Measurements from ENCODE around the gene TMEM272. TPM values are rescaled to one million over a fixed set of nuclear protein-coding genes. Genes with fewer than 3 reads are reported as not detected.

Gene TMEM272
- total RNA-seq, 1 donor from 2014 or later, result not detected

DNA sequence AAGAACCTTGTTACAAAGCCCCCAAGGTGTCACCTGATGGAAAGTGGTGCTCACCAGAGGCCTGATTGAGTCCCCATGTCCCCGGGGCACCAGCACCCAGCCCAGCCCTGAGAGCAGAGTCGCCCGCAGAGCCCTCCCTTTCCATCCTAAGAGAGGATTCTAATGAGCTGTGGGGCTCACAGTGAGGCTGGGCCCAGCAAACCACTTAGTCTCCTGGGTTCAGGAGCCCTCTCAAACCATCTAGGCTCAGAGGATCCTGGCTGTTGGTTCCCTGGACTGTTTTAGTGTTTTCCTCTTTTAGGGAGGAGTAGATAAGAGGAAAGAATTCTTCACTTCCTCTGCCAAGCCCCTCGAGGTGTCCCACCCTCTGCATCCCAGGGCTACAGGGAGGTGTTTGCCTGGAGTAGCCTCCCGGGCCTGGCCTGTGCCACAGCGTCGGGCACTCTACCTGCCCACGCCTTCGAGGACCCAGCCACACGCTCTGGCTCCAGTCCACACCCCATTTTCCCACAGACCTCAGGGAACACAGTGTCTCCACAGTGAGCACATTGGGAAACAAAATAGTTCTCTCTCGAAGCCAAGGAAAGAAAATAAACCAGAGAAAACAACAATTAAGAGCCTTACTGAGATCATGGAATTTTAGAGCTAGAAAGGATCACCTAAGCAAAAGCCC lies 75.4 kb downstream of the TMEM272 start:
- DNase-seq, result no peak
- H3K27ac Mint-ChIP-seq, result no peak overlapping the region
- H3K27me3 Mint-ChIP-seq, result no peaks in the 10 kb centered on the region
- intact Hi-C loops (cut with micrococcal nuclease), result no loop called here
- no peaks in the 10 kb centered on the region for H3K9me3 Mint-ChIP-seq
- H3K4me3 Mint-ChIP-seq, result no peak overlapping the region
- POLR2A ChIA-PET, result no interaction called here
- peaks cover 16% of the 10 kb centered on the region for H3K4me1 Mint-ChIP-seq
- no peak for ATAC-seq (ENCODE audit: low read depth)
- TF ChIP-seq, protein P1, sequence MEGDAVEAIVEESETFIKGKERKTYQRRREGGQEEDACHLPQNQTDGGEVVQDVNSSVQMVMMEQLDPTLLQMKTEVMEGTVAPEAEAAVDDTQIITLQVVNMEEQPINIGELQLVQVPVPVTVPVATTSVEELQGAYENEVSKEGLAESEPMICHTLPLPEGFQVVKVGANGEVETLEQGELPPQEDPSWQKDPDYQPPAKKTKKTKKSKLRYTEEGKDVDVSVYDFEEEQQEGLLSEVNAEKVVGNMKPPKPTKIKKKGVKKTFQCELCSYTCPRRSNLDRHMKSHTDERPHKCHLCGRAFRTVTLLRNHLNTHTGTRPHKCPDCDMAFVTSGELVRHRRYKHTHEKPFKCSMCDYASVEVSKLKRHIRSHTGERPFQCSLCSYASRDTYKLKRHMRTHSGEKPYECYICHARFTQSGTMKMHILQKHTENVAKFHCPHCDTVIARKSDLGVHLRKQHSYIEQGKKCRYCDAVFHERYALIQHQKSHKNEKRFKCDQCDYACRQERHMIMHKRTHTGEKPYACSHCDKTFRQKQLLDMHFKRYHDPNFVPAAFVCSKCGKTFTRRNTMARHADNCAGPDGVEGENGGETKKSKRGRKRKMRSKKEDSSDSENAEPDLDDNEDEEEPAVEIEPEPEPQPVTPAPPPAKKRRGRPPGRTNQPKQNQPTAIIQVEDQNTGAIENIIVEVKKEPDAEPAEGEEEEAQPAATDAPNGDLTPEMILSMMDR (IDR thresholded peaks at IDR 0.05), result no peak
- peaks cover 30% of the 10 kb centered on the region for H3K36me3 Mint-ChIP-seq (ENCODE audit: low read depth)
- CTCF ChIA-PET, result no interaction called here

DNA sequence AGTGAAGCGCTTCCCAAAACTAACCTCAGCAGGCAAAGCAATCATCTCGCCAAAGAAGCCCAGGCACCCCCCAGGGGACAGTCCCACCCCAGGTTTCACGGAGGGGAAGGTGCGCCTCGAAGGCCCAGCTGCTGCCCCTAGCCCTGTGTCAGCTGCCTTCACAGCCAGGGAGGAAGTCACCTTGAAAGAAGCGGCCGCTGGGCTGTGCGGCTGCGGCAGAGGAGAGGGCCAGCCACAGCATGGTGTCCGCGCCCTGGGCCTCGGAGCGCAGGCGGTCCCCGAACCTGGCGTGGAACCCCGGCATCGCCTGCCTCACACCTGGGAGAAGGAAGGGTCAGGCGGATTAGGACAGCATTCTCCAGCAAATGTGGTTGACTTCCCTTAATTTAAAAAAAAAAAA lies 76.0 kb downstream of the TMEM272 start:
- ChIA-PET POLR2A (no interaction called here), CTCF (no interaction called here)
- Mint-ChIP-seq H3K4me3 (no peak overlapping the region), H3K27me3 (no peaks in the 10 kb centered on the region), H3K9me3 (no peaks in the 10 kb centered on the region), H3K27ac (no peak overlapping the region), H3K4me1 (peaks cover 22% of the 10 kb centered on the region), H3K36me3 (ENCODE audit: low read depth) (peaks cover 30% of the 10 kb centered on the region)
- intact Hi-C loops (cut with micrococcal nuclease), result no loop called here
- TF ChIP-seq, protein P1 (IDR thresholded peaks at IDR 0.05), result no peak
- ATAC-seq (ENCODE audit: low read depth), result no peak
- no peak for DNase-seq

DNA sequence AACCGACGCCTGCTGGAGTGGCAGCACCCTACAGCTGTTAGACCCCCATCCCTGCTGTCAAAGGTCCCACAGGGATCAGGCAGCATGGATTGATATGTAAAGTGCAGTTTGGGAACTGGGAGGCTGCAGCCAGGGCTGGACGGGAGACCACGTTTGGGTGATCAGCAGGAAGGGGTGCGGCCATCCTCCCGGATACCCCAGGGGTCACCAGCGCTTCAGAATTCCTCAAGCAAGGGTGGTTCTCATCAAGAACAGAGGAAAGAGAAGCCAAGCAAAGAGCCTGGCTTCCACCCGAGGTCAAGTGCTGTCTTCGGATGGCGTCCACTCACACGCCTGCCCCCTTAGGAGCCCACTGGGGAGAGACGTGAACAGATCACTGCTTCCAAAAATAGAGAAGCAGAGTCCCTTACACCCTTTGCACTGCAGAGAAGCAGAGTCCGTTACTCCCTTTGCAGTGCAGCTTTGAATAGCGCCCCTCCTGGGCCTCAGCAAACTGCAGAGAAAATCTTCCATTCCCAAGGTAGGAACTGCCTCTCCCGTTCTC lies 76.5 kb downstream of the TMEM272 start:
- TF ChIP-seq, protein P1 (IDR thresholded peaks at IDR 0.05), result no peak
- H3K27me3 Mint-ChIP-seq, result no peaks in the 10 kb centered on the region
- no peak for ATAC-seq (ENCODE audit: low read depth)
- H3K9me3 Mint-ChIP-seq, result no peaks in the 10 kb centered on the region
- POLR2A ChIA-PET, result no interaction called here
- DNase-seq, result no peak
- peaks cover 28% of the 10 kb centered on the region for H3K4me1 Mint-ChIP-seq
- intact Hi-C loops (cut with micrococcal nuclease), result no loop called here
- H3K4me3 Mint-ChIP-seq, result no peak overlapping the region
- H3K36me3 Mint-ChIP-seq (ENCODE audit: low read depth), result peaks cover 30% of the 10 kb centered on the region
- CTCF ChIA-PET, result no interaction called here
- no peak overlapping the region for H3K27ac Mint-ChIP-seq

DNA sequence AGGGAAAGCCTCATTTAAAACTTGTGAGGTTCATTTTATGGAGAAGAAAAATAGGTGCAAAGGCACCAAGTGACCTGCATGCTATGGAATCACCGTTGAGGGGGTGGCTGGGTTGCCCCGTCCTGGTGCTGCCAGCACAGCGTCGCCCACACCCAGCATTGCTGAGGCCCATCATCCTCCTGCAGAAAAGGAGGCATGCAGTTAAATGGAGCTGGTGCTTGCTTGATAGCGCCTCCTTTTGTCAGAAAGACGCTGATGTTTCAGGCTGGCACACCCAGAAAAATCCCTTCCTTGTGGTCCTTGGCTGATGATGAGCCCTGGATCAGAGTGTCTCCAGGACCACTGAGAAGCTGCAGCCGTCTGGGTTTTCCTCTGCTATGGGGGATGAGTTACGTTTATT lies 77.9 kb downstream of the TMEM272 start:
- H3K27me3 Mint-ChIP-seq, result no peaks in the 10 kb centered on the region
- H3K36me3 Mint-ChIP-seq (ENCODE audit: low read depth), result peaks cover 40% of the 10 kb centered on the region
- H3K27ac Mint-ChIP-seq, result no peak overlapping the region
- peaks cover 39% of the 10 kb centered on the region for H3K4me1 Mint-ChIP-seq
- ATAC-seq (ENCODE audit: low read depth) (no peak), DNase-seq (no peak)
- no peak overlapping the region for H3K4me3 Mint-ChIP-seq
- ChIA-PET CTCF (no interaction called here), POLR2A (interaction anchor here (0.7 to 1.4 kb wide), 2 partner anchors 313 to 314 kb away, joined by 3 to 5 read pairs; partner anchors contain the start of gene INTS6)
- intact Hi-C loops (cut with micrococcal nuclease), result no loop called here
- TF ChIP-seq, protein P1 (IDR thresholded peaks at IDR 0.05), result no peak
- no peaks in the 10 kb centered on the region for H3K9me3 Mint-ChIP-seq

DNA sequence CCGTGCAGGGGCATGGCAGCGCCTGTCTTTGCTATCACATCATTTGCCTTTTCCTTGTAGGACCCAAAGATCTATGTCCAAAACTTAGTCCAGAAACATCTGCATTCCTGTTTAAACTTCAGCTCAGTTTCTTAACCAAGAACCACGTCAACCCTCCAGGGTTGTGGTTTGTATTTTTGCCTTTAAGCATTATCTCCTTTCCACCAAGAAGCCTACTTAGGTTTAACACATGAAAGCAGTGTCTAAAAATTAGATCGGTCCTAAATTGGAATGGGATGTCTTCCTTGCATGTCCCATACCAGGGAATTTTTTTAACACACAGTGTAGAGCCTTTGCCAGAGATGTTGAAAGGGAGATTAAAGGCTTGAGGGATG lies 79.8 kb downstream of the TMEM272 start:
- Mint-ChIP-seq H3K27me3 (no peaks in the 10 kb centered on the region), H3K27ac (peak overlapping the region; percentile 90), H3K9me3 (no peaks in the 10 kb centered on the region), H3K4me1 (peaks cover 29% of the 10 kb centered on the region), H3K4me3 (peak overlapping the region; percentile 74), H3K36me3 (ENCODE audit: low read depth) (peaks cover 47% of the 10 kb centered on the region)
- DNase-seq (no peak), ATAC-seq (ENCODE audit: low read depth) (no peak)
- CTCF ChIA-PET, result interaction anchor here (1.0 to 1.4 kb wide), 3 partner anchors 33 to 312 kb away, joined by 3 to 5 read pairs (median 3); partner anchors contain the start of gene INTS6
- POLR2A ChIA-PET, result interaction anchor here (0.7 to 2.6 kb wide), 3 partner anchors 30 to 314 kb away, joined by 3 to 8 read pairs (median 7); no protein-coding TSS in a partner anchor
- TF ChIP-seq, protein P1 (IDR thresholded peaks at IDR 0.05), result no peak
- intact Hi-C loops (cut with micrococcal nuclease), result loop anchor here (2.0 kb wide), 2 partner anchors 16 to 28 kb away; no protein-coding TSS in a partner anchor

All from activated B cell treated with CpG ODN at 0.5 μM for 24 hours (primary cell).